Measurements from ENCODE around the gene NUDT14.

NUDT14 gene

DNA sequence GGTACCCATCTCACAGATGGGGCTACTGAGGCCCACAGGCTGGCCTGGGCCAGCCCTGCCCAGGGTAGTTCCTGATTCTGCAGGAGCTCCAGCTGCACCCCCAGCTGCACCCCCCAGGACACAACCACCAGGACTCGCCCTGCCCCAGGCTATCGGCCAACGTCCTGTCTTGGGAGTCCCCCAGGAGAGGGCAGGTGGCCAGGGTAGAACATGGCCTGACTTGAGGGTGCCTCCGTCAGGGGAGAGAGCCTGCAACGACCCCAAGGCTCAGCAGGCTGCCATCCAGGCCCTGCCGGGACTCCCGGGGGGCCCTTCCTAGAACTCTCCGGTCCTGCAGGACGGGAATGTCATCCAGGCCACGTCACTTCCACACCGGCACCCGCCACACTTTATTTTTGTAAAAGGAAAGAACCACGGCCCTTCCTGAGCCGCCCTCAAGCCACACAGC is 28.3 kb downstream of the NUDT14 start:
- H3K4me1 ChIP-seq (ENCODE audit: control insufficient read depth, insufficient read depth, low read length) = no peaks in the 10 kb centered on the region
- H3K9me3 ChIP-seq (ENCODE audit: control insufficient read depth, low read length) = no peaks in the 10 kb centered on the region
- 91 to 95% methylated on average over 14 of the region's 14 CpGs for WGBS, 2 experiments
- no peak overlapping the region for H3K27ac ChIP-seq (ENCODE audit: insufficient read depth, low read depth, low read length, poor library complexity, severe bottlenecking)
- no peak overlapping the region for H3K4me3 ChIP-seq (ENCODE audit: insufficient read depth, low read depth, low read length)
- no peaks in the 10 kb centered on the region for H3K36me3 ChIP-seq (ENCODE audit: control insufficient read depth, insufficient read depth, low read length)
- H3K27me3 ChIP-seq (ENCODE audit: control insufficient read depth, insufficient read depth, low read length, poor library complexity, severe bottlenecking) = no peaks in the 10 kb centered on the region

- H3K4me1 ChIP-seq (ENCODE audit: control insufficient read depth, insufficient read depth, low read length) = no peaks in the 10 kb centered on the region
- 94% methylated on average over 44 of the region's 44 CpGs for whole genome bisulfite sequencing, 2 experiments
- H3K27me3 ChIP-seq (ENCODE audit: control insufficient read depth, insufficient read depth, low read length, poor library complexity, severe bottlenecking) = no peaks in the 10 kb centered on the region
- no peak overlapping the region for H3K4me3 ChIP-seq (ENCODE audit: insufficient read depth, low read depth, low read length)
- no peaks in the 10 kb centered on the region for H3K9me3 ChIP-seq (ENCODE audit: control insufficient read depth, low read length)
- H3K27ac ChIP-seq (ENCODE audit: insufficient read depth, low read depth, low read length, poor library complexity, severe bottlenecking) = no peak overlapping the region
- H3K36me3 ChIP-seq (ENCODE audit: control insufficient read depth, insufficient read depth, low read length) = no peaks in the 10 kb centered on the region
Measured at GRCh38 chr14:105151838-105152793, 29.0 kb downstream of the NUDT14 start.

GRCh38 chr14:105151084-105151837 is 29.9 kb downstream of the NUDT14 start:
- H3K9me3 ChIP-seq (ENCODE audit: control insufficient read depth, low read length) = no peaks in the 10 kb centered on the region
- no peak overlapping the region for H3K4me3 ChIP-seq (ENCODE audit: insufficient read depth, low read depth, low read length)
- H3K36me3 ChIP-seq (ENCODE audit: control insufficient read depth, insufficient read depth, low read length) = no peaks in the 10 kb centered on the region
- WGBS, 2 experiments = 93% methylated on average over 37 of the region's 37 CpGs
- H3K27ac ChIP-seq (ENCODE audit: insufficient read depth, low read depth, low read length, poor library complexity, severe bottlenecking) = no peak overlapping the region
- H3K27me3 ChIP-seq (ENCODE audit: control insufficient read depth, insufficient read depth, low read length, poor library complexity, severe bottlenecking) = no peaks in the 10 kb centered on the region
- no peaks in the 10 kb centered on the region for H3K4me1 ChIP-seq (ENCODE audit: control insufficient read depth, insufficient read depth, low read length)

- no peaks in the 10 kb centered on the region for H3K4me1 ChIP-seq (ENCODE audit: control insufficient read depth, insufficient read depth, low read length)
- no peak overlapping the region for H3K4me3 ChIP-seq (ENCODE audit: insufficient read depth, low read depth, low read length)
- 93 to 94% methylated on average over 35 of the region's 35 CpGs for WGBS, 2 experiments
- no peaks in the 10 kb centered on the region for H3K36me3 ChIP-seq (ENCODE audit: control insufficient read depth, insufficient read depth, low read length)
- H3K27ac ChIP-seq (ENCODE audit: insufficient read depth, low read depth, low read length, poor library complexity, severe bottlenecking) = no peak overlapping the region
- no peaks in the 10 kb centered on the region for H3K27me3 ChIP-seq (ENCODE audit: control insufficient read depth, insufficient read depth, low read length, poor library complexity, severe bottlenecking)
- no peaks in the 10 kb centered on the region for H3K9me3 ChIP-seq (ENCODE audit: control insufficient read depth, low read length)
Measured at GRCh38 chr14:105150368-105151083, 30.6 kb downstream of the NUDT14 start.

DNA sequence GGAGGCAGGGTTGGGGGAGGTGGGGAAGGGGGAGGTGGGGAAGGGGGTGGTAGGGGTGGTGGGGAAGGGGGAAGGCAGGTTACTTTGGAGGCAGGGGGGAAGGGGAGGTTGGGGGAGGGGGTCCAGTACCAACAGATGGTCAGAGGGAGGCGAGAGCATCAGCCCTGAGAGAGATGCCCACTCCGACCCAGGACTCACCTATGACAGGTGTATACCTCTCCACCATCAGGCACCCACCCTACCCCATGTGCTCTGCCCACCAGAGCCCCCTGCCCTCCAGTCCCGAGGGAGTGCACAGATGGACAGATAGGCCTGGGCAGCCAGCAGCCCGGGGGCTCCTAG is 31.1 kb downstream of the NUDT14 start:
- H3K4me1 ChIP-seq (ENCODE audit: control insufficient read depth, insufficient read depth, low read length) = no peaks in the 10 kb centered on the region
- H3K36me3 ChIP-seq (ENCODE audit: control insufficient read depth, insufficient read depth, low read length) = no peaks in the 10 kb centered on the region
- H3K4me3 ChIP-seq (ENCODE audit: insufficient read depth, low read depth, low read length) = no peak overlapping the region
- H3K27ac ChIP-seq (ENCODE audit: insufficient read depth, low read depth, low read length, poor library complexity, severe bottlenecking) = no peak overlapping the region
- H3K9me3 ChIP-seq (ENCODE audit: control insufficient read depth, low read length) = no peaks in the 10 kb centered on the region
- H3K27me3 ChIP-seq (ENCODE audit: control insufficient read depth, insufficient read depth, low read length, poor library complexity, severe bottlenecking) = no peaks in the 10 kb centered on the region
- WGBS, 2 experiments = 89 to 94% methylated on average over 4 of the region's 4 CpGs

GRCh38 chr14:105149146-105149781 is 31.8 kb downstream of the NUDT14 start:
- no peak overlapping the region for H3K4me3 ChIP-seq (ENCODE audit: insufficient read depth, low read depth, low read length)
- H3K27ac ChIP-seq (ENCODE audit: insufficient read depth, low read depth, low read length, poor library complexity, severe bottlenecking) = no peak overlapping the region
- WGBS, 2 experiments = 86 to 89% methylated on average over 17 to 18 of the region's 18 CpGs
- no peaks in the 10 kb centered on the region for H3K4me1 ChIP-seq (ENCODE audit: control insufficient read depth, insufficient read depth, low read length)
- H3K27me3 ChIP-seq (ENCODE audit: control insufficient read depth, insufficient read depth, low read length, poor library complexity, severe bottlenecking) = no peaks in the 10 kb centered on the region
- no peaks in the 10 kb centered on the region for H3K36me3 ChIP-seq (ENCODE audit: control insufficient read depth, insufficient read depth, low read length)
- no peaks in the 10 kb centered on the region for H3K9me3 ChIP-seq (ENCODE audit: control insufficient read depth, low read length)

GRCh38 chr14:105148604-105149145 is 32.4 kb downstream of the NUDT14 start:
- H3K27me3 ChIP-seq (ENCODE audit: control insufficient read depth, insufficient read depth, low read length, poor library complexity, severe bottlenecking) = no peaks in the 10 kb centered on the region
- H3K27ac ChIP-seq (ENCODE audit: insufficient read depth, low read depth, low read length, poor library complexity, severe bottlenecking) = no peak overlapping the region
- H3K36me3 ChIP-seq (ENCODE audit: control insufficient read depth, insufficient read depth, low read length) = no peaks in the 10 kb centered on the region
- no peaks in the 10 kb centered on the region for H3K4me1 ChIP-seq (ENCODE audit: control insufficient read depth, insufficient read depth, low read length)
- no peak overlapping the region for H3K4me3 ChIP-seq (ENCODE audit: insufficient read depth, low read depth, low read length)
- H3K9me3 ChIP-seq (ENCODE audit: control insufficient read depth, low read length) = no peaks in the 10 kb centered on the region
- 93% methylated on average over 27 of the region's 27 CpGs for WGBS, 2 experiments

- Histone ChIP-seq H3K9me3 (ENCODE audit: control insufficient read depth, low read length) (no peaks in the 10 kb centered on the region), H3K27ac (ENCODE audit: insufficient read depth, low read depth, low read length, poor library complexity, severe bottlenecking) (no peak overlapping the region), H3K27me3 (ENCODE audit: control insufficient read depth, insufficient read depth, low read length, poor library complexity, severe bottlenecking) (no peaks in the 10 kb centered on the region), H3K4me3 (ENCODE audit: insufficient read depth, low read depth, low read length) (no peak overlapping the region), H3K4me1 (ENCODE audit: control insufficient read depth, insufficient read depth, low read length) (no peaks in the 10 kb centered on the region), H3K36me3 (ENCODE audit: control insufficient read depth, insufficient read depth, low read length) (no peaks in the 10 kb centered on the region)
- WGBS, 2 experiments = 94 to 96% methylated on average over 62 of the region's 62 CpGs
Measured at GRCh38 chr14:105147671-105148603, 33.2 kb downstream of the NUDT14 start.
